K562 (cell line): Measurements from ENCODE around the gene ECI1. TPM values are rescaled to one million over a fixed set of nuclear protein-coding genes. Genes with fewer than 3 reads are reported as not detected.

Source experiments
- BMI1 ChIP-seq: fragments of 150-350 bp; IDR thresholded peaks from 2 replicates; pipeline ENCODE4 v1.6.1; 2014; ENCODE audit warnings: low read length
- HNRNPH1 ChIP-seq: fragments of 200-400 bp; formaldehyde crosslinking; optimal IDR thresholded peaks from 2 replicates; pipeline ENCODE3; 2017; ENCODE audit warnings: low read depth, mild to moderate bottlenecking, low read length, moderate library complexity
- ILF3 ChIP-seq: fragments of 450-650 bp; IDR thresholded peaks from 2 replicates; pipeline ENCODE4 v1.6.1; 2018; ENCODE audit warnings: antibody characterized with exemption, mild to moderate bottlenecking, moderate library complexity, borderline replicate concordance
- JUN ChIP-seq, 2 experiments: sonication (generic) in 1 of 2; formaldehyde crosslinking in 1 of 2; IDR thresholded peaks; 2 replicates each; pipeline versions ENCODE4 v1.6.1 to v1.8.0; 2012 to 2022; ENCODE audit warnings: borderline replicate concordance in 2 of 2, mild to moderate bottlenecking in 2 of 2, improper control_type of control experiment in 1 of 2, low read depth in 1 of 2, low read length in 1 of 2, missing genetic modification reagents in 1 of 2
- KAT7 ChIP-seq: sonication (generic); formaldehyde crosslinking; IDR thresholded peaks from 2 replicates; pipeline ENCODE4 v1.8.0; 2022; ENCODE audit warnings: missing genetic modification reagents, mild to moderate bottlenecking, borderline replicate concordance
- PHF21A ChIP-seq: fragments of 450-650 bp; IDR thresholded peaks from 2 replicates; pipeline ENCODE4 v1.6.1; 2017; ENCODE audit warnings: low read depth, borderline replicate concordance
- POLR2G ChIP-seq: fragments of 200-400 bp; formaldehyde crosslinking; IDR thresholded peaks from 2 replicates; pipeline ENCODE4 v1.6.1; 2017; ENCODE audit warnings: low read depth, mild to moderate bottlenecking, antibody characterized with exemption, low read length, moderate library complexity
- SMARCA5 ChIP-seq: fragments of 450-650 bp; IDR thresholded peaks from 2 replicates; pipeline ENCODE4 v1.6.1; 2016
- TAL1 ChIP-seq: fragments of 450-650 bp; IDR thresholded peaks from 2 replicates; pipeline ENCODE4 v1.6.1; 2016; ENCODE audit warnings: mild to moderate bottlenecking
- YBX1 ChIP-seq: fragments of 450-650 bp; IDR thresholded peaks from 2 replicates; pipeline ENCODE4 v1.7.1; 2016; ENCODE audit warnings: mild to moderate bottlenecking
- ZNF282 ChIP-seq: sonication (generic); formaldehyde crosslinking; IDR thresholded peaks from 2 replicates; pipeline ENCODE4 v1.8.1; 2023; ENCODE audit warnings: missing genetic modification reagents
- polyA plus RNA-seq, 8 experiments: library from polyadenylated mRNA; depleted of rRNA in 4 of 8; stranded (reverse) in 5 of 8; unstranded in 3 of 8; fragments of >200 nt; fragmentation: Nextera tagmentation in 2 of 8; fragmentation: Illumina TruSeq in 1 of 8; extraction: Ambion mirVana in 2 of 8; extraction: Trizol in 1 of 8; gene quantifications; 2 replicates each; pipeline versions ENCODE4 v1.2.1 to v1.2.3, GENCODE V29; 2011 to 2014; ENCODE audit warnings: inconsistent platforms in 1 of 8, missing spikeins in 1 of 8
- total RNA-seq, 7 experiments: library from RNA; depleted of rRNA in 6 of 7; stranded (reverse); fragments of >200 nt in 6 of 7; fragmentation: Illumina TruSeq in 2 of 7; extraction: Trizol in 2 of 7; gene quantifications; 2 replicates each; pipeline versions ENCODE4 v1.2.1 to v1.2.3, GENCODE V29; 2011 to 2021; ENCODE audit warnings: low replicate concordance in 1 of 7
- TF ChIP-seq, protein P1 (sequence below): sonication (generic); formaldehyde crosslinking; IDR thresholded peaks from 2 replicates; pipeline ENCODE4 v1.8.0; 2022; ENCODE audit warnings: mild to moderate bottlenecking, missing genetic modification reagents
- TF ChIP-seq, protein P2 (sequence below): fragments of 250-450 bp; sonication (Bioruptor Pico); IDR thresholded peaks from 2 replicates; pipeline ENCODE4 v1.5.0; 2020; ENCODE audit warnings: mild to moderate bottlenecking
- TF ChIP-seq, protein P3 (sequence below): fragments of 450-650 bp; IDR thresholded peaks from one replicate; pipeline ENCODE4 v1.6.1; 2018; ENCODE audit warnings: mild to moderate bottlenecking, moderate library complexity; ENCODE audit not compliant: partially characterized antibody
- TF ChIP-seq, protein P4 (sequence below): fragments of 250-450 bp; sonication (Bioruptor Pico); IDR thresholded peaks from 2 replicates; pipeline ENCODE4 v1.6.1; 2021; ENCODE audit warnings: mild to moderate bottlenecking
- TF ChIP-seq, protein P5 (sequence below), 2 experiments: fragments of 200-800 bp in 1 of 2; sonication (Bioruptor generic) in 1 of 2; sonication (generic) in 1 of 2; formaldehyde crosslinking in 1 of 2; IDR thresholded peaks in 1 of 2; conservative IDR thresholded peaks in 1 of 2; 2 replicates each; pipeline versions ENCODE4 v1.5.0 to v1.6.1; 2016 to 2020; ENCODE audit warnings: missing compliant biosample characterization in 1 of 2, missing genetic modification characterization in 1 of 2, missing genetic modification reagents in 1 of 2

The ECI1 gene
- total and polyA plus RNA-seq, 9 of the 15 experiments (the other 6 are each of a cell fraction or from before 2014, with no cell fraction given) = 4.7 to 189 (median 54.0) TPM

DNA sequence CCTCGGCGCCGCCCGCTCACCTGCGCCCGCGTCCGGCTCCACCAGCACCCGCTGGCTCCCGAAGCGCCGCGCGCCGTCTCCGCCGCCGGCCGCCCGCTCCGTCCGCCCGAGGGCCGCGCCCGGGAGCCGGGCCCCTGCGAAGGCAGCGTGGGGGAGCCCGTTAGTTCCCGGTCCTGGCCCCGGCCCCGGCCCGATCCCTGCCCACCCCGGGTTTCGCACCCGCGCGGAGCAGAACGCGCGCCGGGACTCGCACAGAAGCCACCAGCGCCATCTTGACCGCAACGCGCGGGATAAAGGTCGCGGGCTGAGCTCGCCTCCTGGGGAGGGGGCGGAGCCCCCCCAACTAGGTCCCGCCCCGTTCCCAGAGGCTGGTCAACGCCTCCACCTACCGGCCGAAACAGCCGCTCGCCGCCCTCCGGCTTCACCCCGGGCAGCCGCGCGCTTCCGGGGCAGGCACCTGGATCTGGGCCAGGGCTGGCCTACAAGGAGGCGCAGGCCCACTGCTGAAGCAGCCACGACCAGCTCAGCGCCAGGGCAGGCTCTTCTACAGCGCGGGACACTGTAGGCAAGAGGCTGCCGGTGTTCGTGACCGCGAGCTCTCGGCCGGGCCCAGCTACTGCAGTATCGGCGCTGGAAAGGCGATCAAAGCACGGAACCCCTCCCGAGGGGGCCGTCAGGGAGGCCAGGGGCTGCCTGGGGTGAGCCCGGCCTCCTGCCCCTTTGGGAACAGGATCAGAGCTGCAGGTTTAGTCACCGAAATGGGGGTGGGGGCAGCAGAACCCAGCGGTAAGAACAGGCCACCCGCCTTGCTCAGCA lies at the start of gene ECI1 (continued):
- TF ChIP-seq, protein P1, sequence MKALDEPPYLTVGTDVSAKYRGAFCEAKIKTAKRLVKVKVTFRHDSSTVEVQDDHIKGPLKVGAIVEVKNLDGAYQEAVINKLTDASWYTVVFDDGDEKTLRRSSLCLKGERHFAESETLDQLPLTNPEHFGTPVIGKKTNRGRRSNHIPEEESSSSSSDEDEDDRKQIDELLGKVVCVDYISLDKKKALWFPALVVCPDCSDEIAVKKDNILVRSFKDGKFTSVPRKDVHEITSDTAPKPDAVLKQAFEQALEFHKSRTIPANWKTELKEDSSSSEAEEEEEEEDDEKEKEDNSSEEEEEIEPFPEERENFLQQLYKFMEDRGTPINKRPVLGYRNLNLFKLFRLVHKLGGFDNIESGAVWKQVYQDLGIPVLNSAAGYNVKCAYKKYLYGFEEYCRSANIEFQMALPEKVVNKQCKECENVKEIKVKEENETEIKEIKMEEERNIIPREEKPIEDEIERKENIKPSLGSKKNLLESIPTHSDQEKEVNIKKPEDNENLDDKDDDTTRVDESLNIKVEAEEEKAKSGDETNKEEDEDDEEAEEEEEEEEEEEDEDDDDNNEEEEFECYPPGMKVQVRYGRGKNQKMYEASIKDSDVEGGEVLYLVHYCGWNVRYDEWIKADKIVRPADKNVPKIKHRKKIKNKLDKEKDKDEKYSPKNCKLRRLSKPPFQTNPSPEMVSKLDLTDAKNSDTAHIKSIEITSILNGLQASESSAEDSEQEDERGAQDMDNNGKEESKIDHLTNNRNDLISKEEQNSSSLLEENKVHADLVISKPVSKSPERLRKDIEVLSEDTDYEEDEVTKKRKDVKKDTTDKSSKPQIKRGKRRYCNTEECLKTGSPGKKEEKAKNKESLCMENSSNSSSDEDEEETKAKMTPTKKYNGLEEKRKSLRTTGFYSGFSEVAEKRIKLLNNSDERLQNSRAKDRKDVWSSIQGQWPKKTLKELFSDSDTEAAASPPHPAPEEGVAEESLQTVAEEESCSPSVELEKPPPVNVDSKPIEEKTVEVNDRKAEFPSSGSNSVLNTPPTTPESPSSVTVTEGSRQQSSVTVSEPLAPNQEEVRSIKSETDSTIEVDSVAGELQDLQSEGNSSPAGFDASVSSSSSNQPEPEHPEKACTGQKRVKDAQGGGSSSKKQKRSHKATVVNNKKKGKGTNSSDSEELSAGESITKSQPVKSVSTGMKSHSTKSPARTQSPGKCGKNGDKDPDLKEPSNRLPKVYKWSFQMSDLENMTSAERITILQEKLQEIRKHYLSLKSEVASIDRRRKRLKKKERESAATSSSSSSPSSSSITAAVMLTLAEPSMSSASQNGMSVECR (CRISPR knock-in tag) = peak; percentile 38; the same call in 1 of the 2 replicates
- TF ChIP-seq ZNF282 (CRISPR knock-in tag) = no peak
- no peak for TF ChIP-seq PHF21A
- peak; percentile 11; the same call in 1 of the 2 replicates for TF ChIP-seq JUN (IDR thresholded peaks at IDR 0.05; ENCODE audit: borderline replicate concordance, low read depth, low read length)
- peak; percentile 40; the same call in 1 of the 2 replicates for TF ChIP-seq JUN (CRISPR knock-in tag; IDR thresholded peaks at IDR 0.05; ENCODE audit: borderline replicate concordance)
- no peak for TF ChIP-seq HNRNPH1
- TF ChIP-seq, protein P2, sequence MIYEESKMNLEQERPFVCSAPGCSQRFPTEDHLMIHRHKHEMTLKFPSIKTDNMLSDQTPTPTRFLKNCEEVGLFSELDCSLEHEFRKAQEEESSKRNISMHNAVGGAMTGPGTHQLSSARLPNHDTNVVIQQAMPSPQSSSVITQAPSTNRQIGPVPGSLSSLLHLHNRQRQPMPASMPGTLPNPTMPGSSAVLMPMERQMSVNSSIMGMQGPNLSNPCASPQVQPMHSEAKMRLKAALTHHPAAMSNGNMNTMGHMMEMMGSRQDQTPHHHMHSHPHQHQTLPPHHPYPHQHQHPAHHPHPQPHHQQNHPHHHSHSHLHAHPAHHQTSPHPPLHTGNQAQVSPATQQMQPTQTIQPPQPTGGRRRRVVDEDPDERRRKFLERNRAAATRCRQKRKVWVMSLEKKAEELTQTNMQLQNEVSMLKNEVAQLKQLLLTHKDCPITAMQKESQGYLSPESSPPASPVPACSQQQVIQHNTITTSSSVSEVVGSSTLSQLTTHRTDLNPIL (CRISPR knock-in tag) = no peak
- peak; percentile 26; the same call in 1 of the 2 replicates for TF ChIP-seq KAT7 (CRISPR knock-in tag)
- no peak for TF ChIP-seq BMI1
- TF ChIP-seq TAL1 = no peak
- no peak for TF ChIP-seq YBX1
- TF ChIP-seq, protein P3, sequence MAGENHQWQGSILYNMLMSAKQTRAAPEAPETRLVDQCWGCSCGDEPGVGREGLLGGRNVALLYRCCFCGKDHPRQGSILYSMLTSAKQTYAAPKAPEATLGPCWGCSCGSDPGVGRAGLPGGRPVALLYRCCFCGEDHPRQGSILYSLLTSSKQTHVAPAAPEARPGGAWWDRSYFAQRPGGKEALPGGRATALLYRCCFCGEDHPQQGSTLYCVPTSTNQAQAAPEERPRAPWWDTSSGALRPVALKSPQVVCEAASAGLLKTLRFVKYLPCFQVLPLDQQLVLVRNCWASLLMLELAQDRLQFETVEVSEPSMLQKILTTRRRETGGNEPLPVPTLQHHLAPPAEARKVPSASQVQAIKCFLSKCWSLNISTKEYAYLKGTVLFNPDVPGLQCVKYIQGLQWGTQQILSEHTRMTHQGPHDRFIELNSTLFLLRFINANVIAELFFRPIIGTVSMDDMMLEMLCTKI = no peak
- TF ChIP-seq, protein P4, sequence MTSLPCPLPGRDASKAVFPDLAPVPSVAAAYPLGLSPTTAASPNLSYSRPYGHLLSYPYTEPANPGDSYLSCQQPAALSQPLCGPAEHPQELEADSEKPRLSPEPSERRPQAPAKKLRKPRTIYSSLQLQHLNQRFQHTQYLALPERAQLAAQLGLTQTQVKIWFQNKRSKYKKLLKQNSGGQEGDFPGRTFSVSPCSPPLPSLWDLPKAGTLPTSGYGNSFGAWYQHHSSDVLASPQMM (CRISPR knock-in tag) = no peak
- peak; percentile 99 for TF ChIP-seq POLR2G
- no peak for TF ChIP-seq ILF3
- TF ChIP-seq, protein P5, sequence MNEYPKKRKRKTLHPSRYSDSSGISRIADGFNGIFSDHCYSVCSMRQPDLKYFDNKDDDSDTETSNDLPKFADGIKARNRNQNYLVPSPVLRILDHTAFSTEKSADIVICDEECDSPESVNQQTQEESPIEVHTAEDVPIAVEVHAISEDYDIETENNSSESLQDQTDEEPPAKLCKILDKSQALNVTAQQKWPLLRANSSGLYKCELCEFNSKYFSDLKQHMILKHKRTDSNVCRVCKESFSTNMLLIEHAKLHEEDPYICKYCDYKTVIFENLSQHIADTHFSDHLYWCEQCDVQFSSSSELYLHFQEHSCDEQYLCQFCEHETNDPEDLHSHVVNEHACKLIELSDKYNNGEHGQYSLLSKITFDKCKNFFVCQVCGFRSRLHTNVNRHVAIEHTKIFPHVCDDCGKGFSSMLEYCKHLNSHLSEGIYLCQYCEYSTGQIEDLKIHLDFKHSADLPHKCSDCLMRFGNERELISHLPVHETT (CRISPR knock-in tag; conservative IDR thresholded peaks at IDR 0.05 in 1 of 2, IDR thresholded peaks at IDR 0.05 in 1 of 2) = peak in 1 of 2 experiments; percentile 54; a peak in 1 of 4 replicates
- no peak for TF ChIP-seq SMARCA5
